Stimulated activated CD8-positive, alpha-beta memory T cell treated with anti-CD3 and anti-CD28 coated beads, Interleukin-15, amount 100 ng/mL, for 24 hours (primary cell): Measurements from ENCODE around the gene RHOF.
A peak's percentile ranks its signal among the peaks of the same experiment; 100 is the strongest.

Experiments used
- DNase-seq: peaks from one replicate; pipeline ENCODE4 v3.0.0-alpha.2; 2020; ENCODE audit warnings: low read depth

Gene RHOF

DNA sequence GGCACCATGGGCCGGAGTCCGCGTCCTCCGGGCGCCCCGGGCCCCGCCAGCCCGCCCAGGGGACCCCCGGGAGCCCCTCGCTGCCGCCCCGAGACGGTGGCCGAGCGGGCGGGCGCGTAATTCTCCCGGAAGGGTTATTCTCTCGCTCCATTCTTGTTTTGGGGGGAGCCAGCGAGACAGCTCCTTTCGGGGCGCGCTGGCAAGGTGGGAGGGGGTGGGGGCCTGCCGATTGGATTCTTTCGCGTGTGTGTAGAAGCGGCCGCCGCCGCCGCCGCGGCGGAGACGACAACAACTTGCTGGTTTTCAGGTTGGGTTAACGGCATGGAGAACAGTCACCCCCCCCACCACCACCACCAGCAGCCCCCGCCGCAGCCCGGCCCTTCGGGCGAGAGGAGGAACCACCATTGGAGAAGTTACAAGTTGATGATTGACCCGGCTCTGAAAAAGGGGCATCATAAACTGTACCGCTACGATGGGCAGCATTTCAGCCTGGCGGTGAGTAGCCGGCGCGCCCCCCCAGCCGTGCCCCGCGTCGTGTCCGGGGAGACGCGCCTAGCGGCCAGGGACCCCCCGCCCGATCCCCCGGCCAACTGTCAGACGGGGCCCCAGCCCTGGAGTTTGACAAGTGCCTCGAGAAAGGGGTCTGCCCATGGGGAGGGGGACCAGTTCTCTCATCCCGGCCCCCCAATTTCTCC is 11.1 kb upstream of the RHOF start:
- no peak for DNase-seq

DNA sequence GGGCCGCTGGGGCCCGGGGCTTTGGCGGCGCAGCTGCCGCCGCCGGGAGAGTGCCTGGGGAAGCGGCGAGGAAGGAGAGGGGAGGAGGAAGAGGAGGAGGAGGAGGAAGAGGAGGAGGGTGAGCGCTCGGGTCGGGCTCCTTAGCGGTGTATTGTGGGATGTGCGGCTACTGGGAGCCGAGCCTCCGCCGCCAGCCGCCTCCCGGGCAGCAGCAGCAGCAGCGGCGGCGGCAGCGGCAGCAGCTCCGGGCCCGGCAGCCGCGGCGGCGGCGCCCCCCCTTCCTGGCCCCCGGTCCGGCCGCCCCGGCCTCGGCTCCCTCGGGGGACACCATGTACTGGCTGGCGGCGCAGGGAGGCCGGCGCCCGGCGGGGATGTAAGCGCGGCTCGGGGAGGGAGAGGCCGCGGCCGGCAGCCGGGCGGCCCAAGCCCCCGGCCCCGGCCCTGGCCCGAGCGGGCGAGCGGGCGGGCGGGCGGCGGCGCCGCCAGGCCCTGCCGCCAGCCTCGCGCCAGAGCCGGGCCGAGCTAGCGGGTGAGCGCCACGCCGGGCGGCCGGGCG is 10.5 kb upstream of the RHOF start, which contains the start of gene SETD1B:
TSS of gene SETD1B (plus strand) at position 149 of the 556 bp plus-strand sequence. CDS start 729 bp downstream, outside the sequence.
- DNase-seq: no peak

DNA sequence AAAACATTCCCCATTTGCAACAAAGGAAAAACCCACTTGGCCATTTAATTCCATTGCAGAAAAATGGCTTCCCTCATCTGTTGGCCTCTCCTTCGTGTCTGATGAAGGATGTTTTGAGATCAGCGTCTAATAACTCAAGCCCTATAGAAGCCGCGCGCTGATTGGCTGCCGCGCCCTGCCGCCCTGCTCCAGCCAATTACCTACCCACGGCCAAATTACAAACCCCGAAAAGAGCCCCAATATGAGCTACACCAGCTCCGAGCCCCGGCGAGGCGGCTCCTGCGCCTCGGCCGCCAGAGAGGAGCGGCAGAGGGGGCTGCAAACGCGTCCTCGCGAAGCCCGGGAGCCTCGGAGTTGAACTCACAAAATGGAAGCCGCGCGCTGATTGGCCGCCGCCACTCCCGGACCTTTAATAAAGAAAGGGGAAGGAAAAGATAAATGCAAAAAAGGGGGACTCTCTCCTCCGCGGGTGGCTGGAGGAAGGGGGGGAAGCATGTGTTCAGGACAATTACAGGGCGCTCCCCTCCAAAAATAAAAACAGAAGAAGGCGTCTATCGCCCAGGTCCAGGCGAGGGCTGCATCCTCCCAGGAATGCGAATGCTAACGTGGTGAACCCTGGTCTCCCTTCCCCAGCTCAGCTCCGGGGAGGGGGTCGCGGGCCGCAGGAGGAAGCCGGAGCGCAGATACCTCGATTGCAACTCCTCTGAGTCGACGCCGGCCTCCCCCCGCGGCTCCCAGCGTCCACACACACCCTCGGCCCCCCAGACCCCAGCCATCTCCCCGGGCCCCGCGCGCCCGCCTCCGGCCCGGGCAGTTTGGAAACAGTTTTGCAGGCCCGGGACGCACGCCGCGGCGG is 9.6 kb upstream of the RHOF start:
- DNase-seq: no peak

DNA sequence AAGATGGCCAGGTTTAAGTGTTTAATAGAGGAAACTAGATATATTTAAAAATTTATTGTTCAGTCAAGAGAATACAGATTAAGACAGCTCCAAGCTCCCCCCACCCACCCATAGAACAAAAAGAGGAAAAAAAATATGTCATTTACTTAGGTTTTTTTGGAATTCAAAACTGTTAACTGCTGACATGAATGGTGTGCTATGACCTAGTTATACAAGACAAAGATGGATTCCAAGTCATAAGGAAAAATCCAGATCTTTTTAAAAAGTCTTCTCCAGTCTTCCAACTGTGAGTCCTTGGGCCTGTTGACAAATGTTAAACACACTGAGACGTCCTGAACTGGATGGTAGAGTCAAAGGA is 9.0 kb upstream of the RHOF start:
- no peak for DNase-seq

DNA sequence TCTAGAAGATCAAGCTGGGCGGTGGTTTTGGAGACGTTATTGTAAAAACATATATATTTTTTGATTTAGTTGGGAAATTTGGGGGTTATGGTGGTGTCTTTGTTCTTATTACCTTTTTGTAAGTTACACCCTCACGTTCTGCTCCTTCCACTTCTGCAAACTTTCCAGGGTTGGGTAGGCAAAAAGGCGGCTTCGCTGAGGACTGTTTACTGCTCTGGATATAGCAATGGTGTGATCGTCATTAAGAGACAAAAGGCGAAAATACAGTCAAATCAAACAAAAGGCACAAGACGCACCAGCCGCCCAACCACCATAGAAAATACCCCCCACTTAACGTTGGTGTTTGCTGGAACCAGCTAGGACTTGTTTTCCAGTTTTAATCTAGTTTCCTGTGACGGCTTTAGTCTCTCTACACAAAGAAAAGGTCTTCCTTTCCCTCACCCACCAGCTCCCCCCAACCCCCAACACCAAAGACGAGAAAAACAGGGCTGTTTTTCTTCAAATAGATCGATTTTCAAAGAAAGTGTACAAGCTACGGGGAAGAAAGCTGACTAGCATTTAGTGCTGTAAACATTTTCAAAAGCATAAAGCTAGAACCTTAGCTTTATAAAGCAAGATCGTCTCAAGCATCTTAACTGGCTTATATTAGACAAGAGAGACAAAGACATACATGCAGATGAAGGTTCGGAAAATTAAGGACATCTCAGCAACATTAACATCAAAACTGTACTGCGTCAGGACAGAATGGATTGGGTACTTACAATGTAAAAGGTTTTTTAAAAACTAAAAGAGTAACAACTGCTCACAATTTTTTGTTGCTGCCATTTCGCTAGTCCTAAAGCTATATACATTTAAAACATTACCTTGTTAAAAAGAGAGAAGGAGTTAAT is 8.4 kb upstream of the RHOF start:
- DNase-seq: no peak

DNA sequence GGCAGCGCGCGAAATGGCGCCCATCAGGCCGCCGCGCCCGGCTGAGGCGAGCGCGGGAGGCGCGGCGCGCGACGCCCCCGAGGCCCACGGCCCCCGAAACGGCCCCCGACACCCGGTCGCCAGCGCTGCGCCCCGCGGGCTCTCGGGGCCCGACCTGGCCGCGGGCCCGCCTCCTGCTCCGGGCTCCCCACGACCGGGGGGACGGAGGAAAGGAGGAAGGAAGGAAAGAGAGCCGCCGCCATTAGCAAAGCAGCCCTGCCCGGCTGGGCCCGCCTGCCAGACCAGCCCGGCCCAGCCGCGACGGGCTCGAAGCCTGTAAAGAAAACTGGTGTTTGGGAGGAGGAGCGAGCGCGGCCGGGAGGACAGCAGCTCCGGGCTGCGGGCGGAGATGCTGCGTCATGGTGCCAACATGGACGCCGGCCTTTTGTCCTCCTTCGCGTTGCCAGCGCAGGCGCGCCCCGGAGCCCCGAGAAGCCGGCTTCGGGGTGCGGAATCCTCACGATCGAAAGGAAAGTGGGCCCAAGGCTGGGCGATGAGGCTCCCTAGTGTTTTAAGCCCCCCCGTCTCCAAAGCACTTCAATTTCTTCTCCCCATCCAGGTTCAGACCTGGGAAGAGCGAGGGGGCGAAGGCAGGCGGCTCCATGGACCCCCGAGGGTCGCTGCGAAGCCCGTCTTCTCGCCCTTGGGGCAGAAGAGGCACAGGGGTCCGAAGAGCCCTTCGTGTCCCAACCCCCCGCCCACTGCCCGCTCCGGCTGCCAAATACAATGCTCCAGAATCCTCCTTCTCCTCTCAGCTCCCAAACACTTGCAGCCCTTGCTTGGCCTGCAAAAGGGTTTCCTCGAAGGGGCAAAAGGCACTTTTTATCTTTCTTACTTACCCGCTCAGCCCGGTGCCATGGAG is 7.5 kb upstream of the RHOF start:
- no peak for DNase-seq

DNA sequence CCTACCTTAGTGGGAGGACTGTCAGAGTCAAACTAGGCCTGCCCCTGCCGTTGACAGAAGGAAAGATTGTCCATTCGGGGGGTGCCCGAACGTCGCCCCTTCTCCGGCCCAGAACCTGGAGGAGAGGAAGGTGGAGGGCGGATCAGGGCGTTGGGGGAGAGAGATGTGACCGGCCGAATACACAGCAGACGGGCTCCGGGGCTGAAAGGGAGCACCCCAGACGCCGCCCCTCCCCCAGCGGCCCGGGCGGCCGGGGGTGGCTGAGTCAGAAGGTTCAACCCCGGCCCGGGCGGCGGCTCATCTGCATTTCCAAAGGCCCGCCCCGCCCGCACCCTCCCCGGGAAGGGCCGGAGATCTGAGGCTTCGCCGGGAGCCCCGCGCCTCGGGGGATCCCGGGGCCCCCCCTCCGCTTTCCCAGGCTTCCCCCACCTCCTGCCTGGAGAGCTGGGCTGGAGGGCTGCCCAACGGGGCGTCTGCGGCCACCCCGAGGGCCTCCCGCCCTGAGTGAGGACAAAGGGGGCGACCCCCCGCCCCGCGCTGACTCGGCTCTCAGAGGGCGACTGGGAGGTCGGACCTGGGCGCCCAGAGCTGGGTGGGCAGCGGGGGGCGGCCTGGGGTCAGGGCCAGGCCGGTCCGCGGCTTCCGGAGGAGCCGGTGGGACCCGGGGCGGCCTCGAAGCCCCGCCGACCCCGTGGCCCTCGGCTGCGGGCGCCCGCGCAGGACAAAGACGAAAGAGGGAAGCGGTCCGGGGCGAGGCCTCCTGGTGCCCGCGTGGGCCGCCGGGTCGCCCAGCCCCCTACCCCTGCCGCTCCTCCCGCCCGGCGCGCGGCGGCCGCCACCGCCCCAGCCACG is 6.6 kb upstream of the RHOF start:
- DNase-seq: no peak

DNA sequence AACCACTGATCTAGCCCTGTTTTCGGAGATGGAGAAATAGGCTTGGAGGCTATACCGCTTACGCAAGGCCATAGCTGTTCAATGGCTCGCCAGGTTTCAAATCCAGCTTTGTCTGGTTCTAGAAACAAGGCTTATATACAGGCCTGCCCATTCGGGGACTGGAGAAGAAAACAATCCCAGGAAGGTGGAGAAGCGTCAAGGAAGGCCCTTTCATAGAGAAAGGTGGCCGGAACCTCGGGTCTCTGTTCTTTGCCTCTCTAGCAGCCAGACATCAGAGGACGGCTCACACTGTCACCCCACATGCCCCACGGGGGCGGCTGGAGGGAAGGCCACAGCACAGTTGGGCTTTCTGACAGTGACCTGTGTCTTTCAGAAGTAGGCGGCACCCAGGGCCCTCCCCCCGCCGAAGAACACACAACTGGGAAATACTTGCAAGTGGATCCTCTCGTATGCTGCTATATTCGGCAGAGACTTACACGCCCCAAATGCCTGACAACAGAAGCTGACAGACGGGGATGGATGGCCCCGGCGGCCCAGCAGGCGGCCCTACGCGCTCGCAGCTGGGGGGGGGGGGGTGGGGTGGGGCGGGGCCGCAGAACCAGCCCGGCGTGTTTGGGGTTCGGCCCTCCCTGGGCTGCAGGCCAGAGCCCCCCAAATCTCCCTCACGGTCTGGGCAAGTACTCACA is 5.8 kb upstream of the RHOF start:
- no peak for DNase-seq

DNA sequence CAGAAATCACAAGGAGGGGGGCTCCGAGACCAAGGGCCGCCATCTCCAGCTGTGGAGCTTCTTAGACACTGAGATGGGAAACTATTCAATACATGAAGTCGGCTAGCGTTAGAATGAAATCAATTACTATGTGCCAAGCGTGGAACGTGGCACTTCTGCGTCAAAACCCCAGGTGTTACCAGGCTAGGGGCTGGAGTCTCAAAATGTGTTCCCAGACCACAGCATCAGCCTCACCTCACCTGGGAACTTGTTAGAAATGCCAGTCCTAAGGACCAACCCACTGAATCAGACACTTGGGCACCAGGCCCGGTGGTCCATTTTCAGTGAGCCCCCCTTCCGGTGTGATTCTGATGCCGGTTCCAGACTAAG is 5.3 kb upstream of the RHOF start:
- no peak for DNase-seq

DNA sequence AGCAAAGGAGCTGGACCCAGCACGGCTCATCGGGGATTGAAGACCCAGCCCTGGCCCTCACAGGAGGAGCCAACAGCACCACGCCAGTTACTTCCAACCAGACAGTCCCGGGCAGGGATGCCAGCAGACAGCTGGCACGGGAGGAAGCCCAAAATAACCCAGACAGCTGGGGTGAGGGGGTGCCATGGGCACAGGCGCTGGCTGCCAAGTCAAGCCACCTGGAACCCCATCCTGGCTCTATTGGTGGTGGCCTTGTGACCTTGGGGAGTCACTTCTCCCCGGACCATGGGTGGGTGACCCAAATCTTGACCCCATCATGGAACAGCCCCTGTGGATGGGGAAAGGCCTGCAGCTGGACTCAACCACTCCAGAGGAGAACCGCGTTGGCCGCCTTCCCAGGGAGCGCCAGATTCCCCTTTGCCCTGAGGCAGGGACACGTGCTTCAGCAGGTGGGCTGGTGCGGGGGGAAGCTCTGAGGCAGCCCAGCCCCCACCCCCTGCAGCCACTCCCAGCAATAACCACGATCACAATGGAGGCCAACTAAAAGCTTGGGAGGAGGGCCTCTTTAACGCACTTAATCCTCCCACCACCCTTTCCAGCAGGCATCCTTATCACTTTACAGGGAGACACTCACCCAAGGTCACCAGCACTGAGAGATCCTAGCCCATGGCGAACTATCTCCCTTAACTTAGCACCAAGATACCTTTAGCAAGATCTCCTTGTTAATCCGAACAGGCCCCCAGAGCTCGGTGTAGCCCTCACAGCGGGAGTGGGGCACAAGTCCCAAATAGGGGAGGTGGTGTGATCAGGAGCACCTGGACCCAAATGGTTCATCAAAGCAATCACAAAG is 4.7 kb upstream of the RHOF start:
- no peak for DNase-seq

DNA sequence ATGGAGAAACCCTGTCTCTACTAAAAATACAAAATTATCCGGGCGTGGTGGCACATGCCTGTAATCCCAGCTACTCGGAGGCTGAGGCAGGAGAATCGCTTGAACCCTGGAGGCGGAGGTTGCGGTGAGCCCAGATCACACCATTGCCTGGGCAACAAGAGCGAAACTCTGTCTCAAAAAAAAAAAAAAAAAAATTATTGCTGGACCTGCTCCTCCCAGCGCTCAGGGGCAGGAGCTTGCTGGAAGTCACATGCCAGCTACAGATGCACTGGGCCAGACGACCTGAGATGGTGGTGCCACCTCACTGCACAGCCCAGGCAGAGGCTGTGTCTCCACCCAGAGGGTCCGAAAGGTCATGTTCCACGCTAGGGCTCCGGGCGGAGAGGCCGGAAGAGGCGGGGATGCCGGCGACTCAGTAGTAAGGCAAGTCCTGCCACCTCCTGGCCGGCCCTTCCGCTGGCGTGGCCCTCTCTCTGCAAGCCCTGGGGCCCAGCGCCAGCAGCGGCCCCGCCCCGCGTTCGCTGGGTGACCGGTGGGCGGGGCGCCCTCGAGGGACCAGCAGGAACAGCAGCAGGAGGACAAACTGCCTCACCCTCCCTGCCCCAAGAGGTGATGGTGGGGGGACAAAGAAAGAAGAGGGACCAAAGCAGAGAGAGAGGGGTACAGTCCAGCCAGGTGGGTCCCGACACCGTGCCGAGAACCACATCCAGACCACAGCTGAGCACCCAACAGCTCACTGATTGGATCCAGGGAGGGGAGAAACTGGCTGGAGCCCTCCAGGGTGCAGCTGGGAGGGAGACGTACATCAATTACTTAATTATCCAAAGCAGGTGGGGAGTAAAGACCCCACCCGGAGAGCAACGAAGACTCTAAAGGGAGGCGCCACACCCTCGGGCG is 3.6 kb upstream of the RHOF start:
- no peak for DNase-seq

DNA sequence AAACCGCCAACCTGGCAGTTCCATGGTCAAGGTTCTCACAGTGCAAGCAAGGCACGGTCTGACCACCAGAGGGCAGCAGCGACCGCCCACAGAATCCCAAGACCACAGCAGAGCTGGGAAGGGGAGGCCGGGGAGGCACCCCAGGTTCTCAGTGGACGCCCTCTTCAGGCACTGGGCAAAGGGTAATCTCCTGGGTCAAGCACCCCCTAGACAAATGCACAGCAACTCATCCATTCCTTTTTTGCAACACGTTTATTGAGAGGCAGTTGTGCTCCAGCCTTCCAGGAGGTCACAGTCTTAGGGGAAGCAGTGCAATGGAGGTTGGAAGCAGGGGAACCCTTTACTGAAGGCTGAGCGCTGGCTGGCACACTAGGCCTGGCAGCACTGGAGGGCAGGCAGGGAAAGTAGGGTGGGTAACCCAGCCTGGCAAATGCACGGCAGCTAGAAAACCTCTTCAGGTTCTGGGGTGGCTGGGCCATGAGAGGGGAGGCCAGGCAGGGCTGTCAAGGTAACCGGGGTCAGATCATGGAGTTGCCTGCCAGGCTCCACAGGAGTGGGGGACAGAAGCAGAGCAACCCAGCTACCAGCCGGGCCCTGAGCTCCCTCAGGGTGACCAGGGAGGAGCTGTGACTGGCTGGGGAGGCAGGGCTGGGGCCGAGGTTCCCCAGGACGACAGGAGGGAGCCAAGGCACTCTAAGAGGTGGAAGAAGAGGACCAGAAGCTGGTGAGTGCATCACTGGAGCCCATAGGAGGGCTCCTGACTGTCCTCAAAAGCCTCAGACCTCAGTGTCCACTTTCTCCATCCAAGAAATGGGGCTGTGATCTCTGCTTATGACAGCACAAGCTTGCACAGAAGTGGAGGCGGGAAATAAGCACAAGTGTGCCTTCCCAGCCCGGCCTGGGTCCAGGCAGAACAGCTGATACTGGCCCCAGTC is 1.8 kb upstream of the RHOF start:
- DNase-seq: no peak

DNA sequence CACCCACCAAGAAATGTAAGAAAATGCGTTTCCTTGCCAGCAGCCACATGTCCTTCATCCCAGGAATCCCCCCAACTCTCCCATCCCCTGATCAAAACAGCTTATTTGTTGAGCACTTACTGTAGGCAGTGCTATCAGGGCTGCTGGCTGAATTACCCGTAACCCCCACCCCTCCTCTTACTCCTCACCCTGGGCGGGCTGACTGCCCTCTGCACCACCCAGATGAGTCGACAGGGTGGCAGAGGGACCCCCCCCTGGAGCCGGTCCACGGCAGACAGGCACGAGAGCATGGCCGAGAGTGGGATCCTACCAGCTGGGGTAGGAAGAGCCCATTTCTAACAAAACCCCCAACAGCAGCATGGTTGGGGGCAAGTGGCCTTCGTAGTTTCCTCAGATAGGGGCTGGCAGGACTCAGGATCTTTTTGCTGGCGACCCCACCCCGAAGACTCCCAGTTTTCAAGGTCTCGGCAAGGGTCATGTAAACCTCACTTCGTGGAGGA is 1.1 kb upstream of the RHOF start:
- no peak for DNase-seq

DNA sequence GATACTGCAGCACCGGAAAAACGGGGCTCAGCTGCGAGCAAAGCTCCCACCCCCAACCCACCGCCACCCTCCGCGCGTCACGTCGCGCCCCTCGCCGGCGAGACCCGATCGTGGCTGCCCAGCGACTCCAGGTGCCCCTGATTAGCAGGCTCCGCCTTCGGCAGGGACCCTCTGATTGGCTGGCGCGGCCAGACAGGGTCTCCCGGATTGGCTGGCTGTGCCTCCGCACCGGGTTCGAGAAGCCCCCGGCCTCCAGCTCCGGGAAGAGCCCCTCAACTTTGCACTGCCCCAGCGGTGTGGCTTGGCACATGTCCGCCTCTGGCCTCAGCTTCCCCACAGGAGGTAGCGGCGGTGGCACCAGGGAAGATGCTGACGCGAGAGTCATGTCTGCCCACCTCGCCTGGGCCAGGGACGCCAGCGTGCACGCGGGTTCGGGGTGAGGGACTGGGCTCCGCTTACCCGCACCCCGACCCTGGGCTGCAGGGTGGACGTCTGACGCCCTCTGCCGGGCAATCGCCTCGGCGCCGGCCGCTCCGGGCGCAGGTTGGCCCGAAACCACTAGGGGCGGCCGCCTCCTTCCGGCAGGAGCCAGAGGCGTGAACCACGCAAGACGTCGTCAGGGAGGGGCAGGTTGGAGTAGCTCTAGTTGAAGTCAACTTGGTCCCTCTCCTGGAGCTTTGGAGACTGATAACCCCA is 498 bp upstream of the RHOF start:
- DNase-seq: peak; percentile 83

DNA sequence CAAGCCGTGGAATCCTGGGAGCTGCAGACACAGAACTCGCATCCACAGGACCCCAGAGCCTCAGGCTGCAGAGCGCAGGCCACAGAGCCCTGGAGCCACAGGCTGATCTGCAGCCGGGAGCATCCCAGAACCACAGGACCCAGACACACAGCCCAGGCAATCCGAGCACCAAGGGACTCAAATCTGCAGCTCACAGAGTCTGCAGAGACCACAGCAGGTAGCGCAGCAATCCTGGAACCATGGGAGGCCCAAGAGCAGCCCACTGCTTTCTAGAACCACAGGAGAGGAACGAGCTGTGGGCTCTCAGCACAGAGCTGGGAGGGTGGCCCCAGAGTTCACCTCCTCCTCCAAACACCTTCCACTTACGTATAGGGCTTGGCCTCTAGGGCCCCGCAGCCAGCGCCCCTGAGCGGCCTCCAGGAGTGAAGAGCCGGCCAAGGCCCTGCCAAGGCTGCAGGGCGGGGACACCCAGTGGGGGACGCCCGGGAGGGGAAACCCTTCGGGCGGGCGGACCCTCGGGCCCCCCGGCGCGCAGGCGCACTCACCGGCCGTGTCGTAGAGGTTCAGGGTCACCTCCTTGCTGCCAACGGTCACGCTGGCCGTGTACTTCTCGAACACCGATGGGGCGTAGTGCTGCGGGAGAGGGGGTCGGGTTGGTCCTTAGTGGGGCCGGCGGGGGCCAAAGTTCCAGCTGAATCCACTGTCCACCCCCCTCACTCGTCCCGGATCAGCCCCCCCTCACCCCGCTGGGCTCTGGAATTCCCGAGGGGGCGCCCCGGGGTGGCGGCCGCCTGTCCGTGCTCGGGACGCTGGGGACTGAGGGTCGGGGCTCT is 665 bp downstream of the RHOF start:
- no peak for DNase-seq
